Measurements from ENCODE around the gene CMTM5. TPM values are rescaled to one million over a fixed set of nuclear protein-coding genes. Genes with fewer than 3 reads are reported as not detected.

Gene CMTM5
- total RNA-seq, 3 donors from 2014 or later (not counting 1 experiment from before 2014, with no cell fraction given): 2.9 to 4.5 TPM; not detected in 1

DNA sequence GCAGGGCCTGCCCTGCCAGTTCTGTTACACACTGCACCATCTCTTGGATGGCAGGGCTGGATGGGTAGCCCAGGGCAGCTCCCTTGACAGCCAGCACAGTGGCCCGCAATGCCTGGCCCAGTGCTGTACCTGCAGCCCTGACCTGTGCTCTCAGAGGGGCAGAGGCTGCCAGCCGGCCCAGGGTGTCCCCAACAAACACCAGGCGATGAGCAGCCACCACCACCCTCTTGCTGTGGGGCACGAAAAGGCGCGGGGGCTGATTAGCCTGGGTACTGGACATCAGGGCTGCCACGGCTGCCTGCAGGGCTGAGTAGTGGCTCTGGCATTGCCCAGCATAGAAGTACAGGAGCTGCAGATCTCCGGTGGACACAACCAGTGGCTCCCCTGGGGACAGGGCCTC lies 19.6 kb upstream of the CMTM5 start:
- H3K4me3 ChIP-seq (ENCODE audit: low read length): no peak overlapping the region
- intact Hi-C loops (cut with micrococcal nuclease): no loop called here
- peaks cover 7% of the 10 kb centered on the region in 2 donors for H3K4me1 Mint-ChIP-seq
- 90% methylated on average over 8 of the region's 8 CpGs for WGBS (ENCODE audit: insufficient coverage)
- no peaks in the 10 kb centered on the region for H3K9me3 ChIP-seq (ENCODE audit: control insufficient read depth, insufficient read depth, low read length)
- no peak for DNase-seq
- H3K36me3 Mint-ChIP-seq: no peaks in the 10 kb centered on the region
- peaks cover 10% of the 10 kb centered on the region for H3K27me3 ChIP-seq (ENCODE audit: control insufficient read depth, insufficient read depth, low read length)
- H3K27ac Mint-ChIP-seq: no peak overlapping the region
- no peak overlapping the region for H3K4me3 Mint-ChIP-seq
- no peaks in the 10 kb centered on the region for H3K36me3 ChIP-seq (ENCODE audit: control insufficient read depth, insufficient read depth, low read length)
- no peak overlapping the region for H3K27ac ChIP-seq (ENCODE audit: low read length)
- peaks cover 6% of the 10 kb centered on the region for H3K4me1 ChIP-seq (ENCODE audit: control insufficient read depth, insufficient read depth, low read length)
- no peaks in the 10 kb centered on the region for H3K9me3 Mint-ChIP-seq
- TF ChIP-seq, protein P1, sequence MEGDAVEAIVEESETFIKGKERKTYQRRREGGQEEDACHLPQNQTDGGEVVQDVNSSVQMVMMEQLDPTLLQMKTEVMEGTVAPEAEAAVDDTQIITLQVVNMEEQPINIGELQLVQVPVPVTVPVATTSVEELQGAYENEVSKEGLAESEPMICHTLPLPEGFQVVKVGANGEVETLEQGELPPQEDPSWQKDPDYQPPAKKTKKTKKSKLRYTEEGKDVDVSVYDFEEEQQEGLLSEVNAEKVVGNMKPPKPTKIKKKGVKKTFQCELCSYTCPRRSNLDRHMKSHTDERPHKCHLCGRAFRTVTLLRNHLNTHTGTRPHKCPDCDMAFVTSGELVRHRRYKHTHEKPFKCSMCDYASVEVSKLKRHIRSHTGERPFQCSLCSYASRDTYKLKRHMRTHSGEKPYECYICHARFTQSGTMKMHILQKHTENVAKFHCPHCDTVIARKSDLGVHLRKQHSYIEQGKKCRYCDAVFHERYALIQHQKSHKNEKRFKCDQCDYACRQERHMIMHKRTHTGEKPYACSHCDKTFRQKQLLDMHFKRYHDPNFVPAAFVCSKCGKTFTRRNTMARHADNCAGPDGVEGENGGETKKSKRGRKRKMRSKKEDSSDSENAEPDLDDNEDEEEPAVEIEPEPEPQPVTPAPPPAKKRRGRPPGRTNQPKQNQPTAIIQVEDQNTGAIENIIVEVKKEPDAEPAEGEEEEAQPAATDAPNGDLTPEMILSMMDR (IDR thresholded peaks at IDR 0.05): no peak
- peaks cover 30 to 31% of the 10 kb centered on the region in 2 donors for H3K27me3 Mint-ChIP-seq (ENCODE audit: low read depth in 2 of 2)
- ATAC-seq: no peak

DNA sequence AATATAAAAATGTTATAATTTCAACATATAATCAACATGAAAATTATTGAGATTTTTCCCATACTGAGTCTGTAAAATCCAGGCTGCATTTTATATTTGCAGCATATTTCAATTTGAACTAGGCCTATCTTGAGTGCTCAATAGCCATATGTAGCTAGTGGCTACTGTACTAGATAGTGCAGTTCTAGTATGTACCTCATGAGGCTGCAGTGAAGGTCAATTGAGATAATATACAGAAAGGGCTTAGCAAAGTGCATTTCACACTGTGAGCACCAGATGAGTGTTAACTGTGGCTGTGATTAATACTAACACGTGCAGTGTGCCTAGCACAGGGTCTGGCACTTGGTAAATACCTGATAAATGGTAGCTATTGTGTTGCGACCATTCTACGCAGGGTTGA lies 18.8 kb upstream of the CMTM5 start:
- Mint-ChIP-seq H3K9me3 (no peaks in the 10 kb centered on the region), H3K36me3 (no peaks in the 10 kb centered on the region), H3K4me1 (peaks cover 4% of the 10 kb centered on the region in 2 donors), H3K27me3 (ENCODE audit: low read depth in 2 of 2) (peaks cover 26 to 29% of the 10 kb centered on the region in 2 donors), H3K27ac (no peak overlapping the region), H3K4me3 (no peak overlapping the region)
- intact Hi-C loops (cut with micrococcal nuclease): no loop called here
- 88% methylated on average over 3 of the region's 3 CpGs for WGBS (ENCODE audit: insufficient coverage)
- DNase-seq: no peak
- ATAC-seq: no peak
- Histone ChIP-seq H3K27me3 (ENCODE audit: control insufficient read depth, insufficient read depth, low read length) (peaks cover 9% of the 10 kb centered on the region), H3K27ac (ENCODE audit: low read length) (no peak overlapping the region), H3K4me1 (ENCODE audit: control insufficient read depth, insufficient read depth, low read length) (no peaks in the 10 kb centered on the region), H3K4me3 (ENCODE audit: low read length) (no peak overlapping the region), H3K36me3 (ENCODE audit: control insufficient read depth, insufficient read depth, low read length) (no peaks in the 10 kb centered on the region), H3K9me3 (ENCODE audit: control insufficient read depth, insufficient read depth, low read length) (no peaks in the 10 kb centered on the region)
- TF ChIP-seq, protein P1 (IDR thresholded peaks at IDR 0.05): no peak

DNA sequence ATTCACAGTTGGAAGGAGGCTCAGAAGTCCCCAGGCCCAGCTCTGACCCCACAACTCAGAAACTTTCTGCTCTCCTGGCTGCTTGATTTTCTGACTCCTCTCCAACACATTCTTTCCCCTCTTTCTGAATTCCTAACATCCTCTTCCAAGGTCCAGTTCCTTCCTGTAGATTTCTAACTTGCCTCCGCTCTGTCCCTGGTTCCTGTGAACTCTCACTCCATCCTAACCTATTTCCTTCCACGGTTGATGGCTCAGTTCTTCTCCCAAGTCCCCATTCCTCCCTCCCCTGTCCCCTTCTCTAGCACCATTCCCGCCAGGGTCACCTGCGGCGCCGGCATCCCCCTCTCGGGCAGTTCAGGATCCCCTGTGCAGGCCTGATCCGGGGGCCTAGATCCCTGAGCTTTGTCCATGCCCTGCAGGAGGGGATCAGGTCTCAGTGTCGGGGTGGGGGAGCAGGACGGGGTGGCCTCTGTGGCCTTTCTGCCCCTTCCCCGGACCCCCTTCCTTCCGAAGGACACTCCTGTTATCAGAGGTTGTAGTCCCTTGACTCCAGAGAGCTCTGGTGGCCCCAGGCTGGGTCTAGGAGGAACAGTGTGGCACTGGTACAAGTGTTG lies 18.2 kb upstream of the CMTM5 start:
- 83% methylated on average over 12 of the region's 12 CpGs for WGBS (ENCODE audit: insufficient coverage)
- H3K27ac ChIP-seq (ENCODE audit: low read length): no peak overlapping the region
- Mint-ChIP-seq H3K27me3 (ENCODE audit: low read depth in 2 of 2) (peaks cover 20 to 23% of the 10 kb centered on the region in 2 donors), H3K36me3 (no peaks in the 10 kb centered on the region), H3K9me3 (no peaks in the 10 kb centered on the region), H3K27ac (no peak overlapping the region), H3K4me1 (no peaks in the 10 kb centered on the region), H3K4me3 (no peak overlapping the region)
- DNase-seq (no peak), ATAC-seq (no peak)
- no peak overlapping the region for H3K4me3 ChIP-seq (ENCODE audit: low read length)
- H3K4me1 ChIP-seq (ENCODE audit: control insufficient read depth, insufficient read depth, low read length): no peaks in the 10 kb centered on the region
- H3K27me3 ChIP-seq (ENCODE audit: control insufficient read depth, insufficient read depth, low read length): peaks cover 4% of the 10 kb centered on the region
- intact Hi-C loops (cut with micrococcal nuclease): no loop called here
- H3K9me3 ChIP-seq (ENCODE audit: control insufficient read depth, insufficient read depth, low read length): no peaks in the 10 kb centered on the region
- no peaks in the 10 kb centered on the region for H3K36me3 ChIP-seq (ENCODE audit: control insufficient read depth, insufficient read depth, low read length)
- TF ChIP-seq, protein P1 (IDR thresholded peaks at IDR 0.05): no peak

DNA sequence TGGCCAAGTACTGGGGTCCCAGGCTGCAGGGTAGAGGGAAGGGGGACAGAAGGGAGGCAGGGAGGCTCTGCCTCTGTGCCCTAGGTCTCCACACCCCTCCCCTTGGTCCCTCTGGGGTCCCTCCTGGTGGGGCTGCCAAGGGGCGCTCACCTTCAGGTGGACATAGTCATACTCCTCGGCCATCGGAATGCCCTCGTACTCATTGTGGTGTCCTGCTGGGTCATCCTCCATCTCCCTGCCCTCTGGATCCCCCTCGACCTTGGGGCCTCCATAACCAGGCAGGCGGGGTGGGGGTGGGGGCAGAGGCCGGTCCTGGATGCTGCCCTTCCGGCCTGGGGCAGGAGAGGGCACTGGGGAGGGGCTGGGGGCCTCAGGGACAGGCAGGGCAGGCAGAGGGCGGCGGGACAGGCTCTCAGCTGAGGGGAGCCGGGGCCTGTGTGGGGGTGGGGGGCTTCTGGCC lies 17.6 kb upstream of the CMTM5 start:
- H3K4me1 ChIP-seq (ENCODE audit: control insufficient read depth, insufficient read depth, low read length): no peaks in the 10 kb centered on the region
- H3K9me3 ChIP-seq (ENCODE audit: control insufficient read depth, insufficient read depth, low read length): no peaks in the 10 kb centered on the region
- Mint-ChIP-seq H3K9me3 (no peaks in the 10 kb centered on the region), H3K27me3 (ENCODE audit: low read depth in 2 of 2) (peaks cover 17 to 18% of the 10 kb centered on the region in 2 donors), H3K4me3 (no peak overlapping the region), H3K4me1 (no peaks in the 10 kb centered on the region), H3K27ac (no peak overlapping the region), H3K36me3 (no peaks in the 10 kb centered on the region)
- peaks cover 5% of the 10 kb centered on the region for H3K27me3 ChIP-seq (ENCODE audit: control insufficient read depth, insufficient read depth, low read length)
- ATAC-seq (no peak), DNase-seq (no peak)
- intact Hi-C loops (cut with micrococcal nuclease): no loop called here
- H3K4me3 ChIP-seq (ENCODE audit: low read length): no peak overlapping the region
- no peak overlapping the region for H3K27ac ChIP-seq (ENCODE audit: low read length)
- TF ChIP-seq, protein P1 (IDR thresholded peaks at IDR 0.05): no peak
- 85% methylated on average over 11 of the region's 11 CpGs for WGBS (ENCODE audit: insufficient coverage)
- H3K36me3 ChIP-seq (ENCODE audit: control insufficient read depth, insufficient read depth, low read length): no peaks in the 10 kb centered on the region
